HepG2 (cell line): ENCODE measurements around the gene GLG1. TPM values are rescaled to one million over a fixed set of nuclear protein-coding genes. Genes with fewer than 3 reads are reported as not detected.
"Not testable (repeated sequence)": the region's sequence is repeated elsewhere in the genome, so short reads cannot be mapped to it uniquely, and the experiment has no call there.

Experiments used
- ATAC-seq: fragments of 200-7000 bp; cut with Tn5 transposase; 3 replicates; pipeline ENCODE4 v1.9.1; 2020; ENCODE audit warnings: mild to moderate bottlenecking, moderate library complexity
- BruUV-seq: library from RNA; stranded (reverse); fragments of 400-500 nt; replicated peaks from 2 replicates; lab custom pipeline; 2021; lab: Mats Ljungman, UMichigan
- CTCF ChIA-PET: fragments of 300-600 bp; formaldehyde crosslinking; extraction: SDS; loops from one replicate; lab custom pipeline; 2021; ENCODE audit warnings: low total read pairs, inconsistent platforms, low intra/inter-chr PET ratio; lab: Yijun Ruan, JAX
- POLR2A ChIA-PET: fragments of 350-600 bp; sonication (Branson Sonifier 250); formaldehyde crosslinking; loops from one replicate; lab custom pipeline; 2020; ENCODE audit warnings: antibody characterized with exemption, inconsistent platforms; lab: Yijun Ruan, JAX
- DNase-seq: peaks from one replicate; pipeline ENCODE4 v3.0.0-alpha.2; 2015; ENCODE audit warnings: low spot score
- FAIRE-seq: peaks from 3 replicates; lab custom pipeline; 2011; peaks lifted over from hg19 to GRCh38; lab: Jason Lieb, UNC
- H2AFZ ChIP-seq: one replicate; pipeline ENCODE4 v1.6.1; 2011; ENCODE audit warnings: low read length, inconsistent platforms
- H3K27ac ChIP-seq: fragments of 300-600 bp; 3 replicates; pipeline ENCODE4 v1.8.0; 2011; ENCODE audit warnings: mixed run types, mild to moderate bottlenecking, mixed read lengths, low read length, inconsistent platforms; ENCODE audit not compliant: insufficient read depth; ENCODE audit errors: extremely low read length
- H3K27me3 ChIP-seq, 2 experiments: fragments of 200-600 bp in 1 of 2; 2 replicates in 1 of 2; 3 replicates in 1 of 2; pipeline versions ENCODE4 v1.6.0 to v1.8.0; 2011; ENCODE audit warnings: low read length in 2 of 2, mild to moderate bottlenecking in 2 of 2, moderate library complexity in 2 of 2, inconsistent platforms in 1 of 2; ENCODE audit not compliant: insufficient read depth in 2 of 2, control insufficient read depth in 1 of 2
- H3K36me3 ChIP-seq, 2 experiments: fragments of 200-600 bp in 1 of 2; replicated peaks in 1 of 2; 2 replicates in 1 of 2; 3 replicates in 1 of 2; pipeline versions ENCODE4 v1.5.1 to v1.8.0; 2011; ENCODE audit warnings: low read length in 2 of 2, inconsistent platforms in 1 of 2; ENCODE audit not compliant: insufficient read depth in 2 of 2, control insufficient read depth in 1 of 2
- H3K4me1 ChIP-seq: 2 replicates; pipeline ENCODE4 v1.5.1; 2012; ENCODE audit warnings: low read length, inconsistent platforms; ENCODE audit not compliant: insufficient read depth
- H3K4me2 ChIP-seq: 2 replicates; pipeline ENCODE4 v1.6.0; 2011; ENCODE audit warnings: low read depth, low read length, inconsistent platforms
- H3K4me3 ChIP-seq, 3 experiments: fragments of 200-600 bp in 1 of 3; sonication (generic), shearing (Covaris generic) in 1 of 3; replicated peaks in 1 of 3; 2 replicates each; pipeline ENCODE4 v1.5.1; 2011 to 2016; ENCODE audit warnings: low read length in 3 of 3, inconsistent platforms in 2 of 3, low read depth in 2 of 3, mild to moderate bottlenecking in 2 of 3, control low read depth in 1 of 3, mixed read lengths in 1 of 3; ENCODE audit not compliant: insufficient read depth in 1 of 3
- H3K79me2 ChIP-seq: one replicate; pipeline ENCODE4 v1.6.1; 2011; ENCODE audit warnings: low read length, inconsistent platforms; ENCODE audit not compliant: insufficient read depth
- H3K9ac ChIP-seq: 2 replicates; pipeline ENCODE4 v1.6.0; 2011; ENCODE audit warnings: mild to moderate bottlenecking, low read depth, low read length, inconsistent platforms; ENCODE audit not compliant: insufficient read depth
- H3K9me3 ChIP-seq: 2 replicates; pipeline ENCODE4 v1.5.1; 2012; ENCODE audit warnings: mild to moderate bottlenecking, low read length
- H4K20me1 ChIP-seq: 2 replicates; pipeline ENCODE4 v1.6.0; 2011; ENCODE audit warnings: inconsistent platforms, mild to moderate bottlenecking, low read length, moderate library complexity; ENCODE audit not compliant: insufficient read depth
- ZNF687 ChIP-seq: sonication (generic); formaldehyde crosslinking; IDR thresholded peaks from 2 replicates; pipeline ENCODE4 v1.5.1; 2020; ENCODE audit warnings: mild to moderate bottlenecking, missing genetic modification reagents, moderate library complexity
- WGBS: methylation state at CpG from one replicate; pipeline ENCODE4 v1.1.6; 2017; ENCODE audit warnings: low lambda C conversion rate; 5-methylcytosine and 5-hydroxymethylcytosine counted together
- in situ Hi-C: cut with HindIII; loops from 2 replicates; pipeline ENCODE4 v1.10.0; 2017; ENCODE audit warnings: low pct_unique_long_range_greater_than_20kb; ENCODE audit not compliant: extremely low pct_ligation_motif_present
- intact Hi-C: fragments of 100-400 bp; cut with micrococcal nuclease; formaldehyde crosslinking; loops from one replicate; pipeline ENCODE4 v1.10.0; 2022; ENCODE audit not compliant: unreplicated experiment
- polyA plus RNA-seq, 8 experiments: library from polyadenylated mRNA; depleted of rRNA in 3 of 8; stranded (reverse) in 7 of 8; unstranded in 1 of 8; fragments of >200 nt; fragmentation: Illumina TruSeq in 4 of 8; extraction: Trizol in 4 of 8; gene quantifications; 2 replicates each; pipeline versions ENCODE4 v1.2.1 to v1.2.3, GENCODE V29; 2011 to 2016; ENCODE audit warnings: low read depth in 4 of 8, missing spikeins in 1 of 8, mixed read lengths in 1 of 8; ENCODE audit not compliant: insufficient read depth in 1 of 8
- total RNA-seq, 5 experiments: library from RNA; depleted of rRNA; stranded (reverse); fragments of >200 nt; fragmentation: Illumina TruSeq; extraction: Trizol; gene quantifications; 2 replicates each; pipeline ENCODE4 v1.2.3, GENCODE V29; 2016; ENCODE audit warnings: low read depth in 1 of 5

GLG1 gene
- total and polyA plus RNA-seq, 2 of the 13 experiments (the other 11 are each of a cell fraction or from before 2014, with no cell fraction given), result 87.7 to 141 TPM

GRCh38 chr16:74421482-74421785 lies 185.5 kb downstream of the GLG1 start:
- ATAC-seq, result peak; percentile 25
- CTCF ChIA-PET, H3K9me3 ChIP-seq, H3K4me3 ChIP-seq, H4K20me1 ChIP-seq, DNase-seq, H3K36me3 ChIP-seq, H3K79me2 ChIP-seq, H3K27me3 ChIP-seq, H3K4me1 ChIP-seq, intact Hi-C loops, H2AFZ ChIP-seq: not testable (repeated sequence)
- no CpG with 5 or more reads among the region's 16 CpGs for WGBS
- 0 out of 2 replicates have a peak, but pooled peaks have one; percentile 22 for TF ChIP-seq ZNF687 (CRISPR knock-in tag)
- TF ChIP-seq, all 625 proteins: peak for 1; not testable (repeated sequence) for 624
- FAIRE-seq, BruUV-seq, POLR2A ChIA-PET, H3K4me2 ChIP-seq, in situ Hi-C loops, H3K27ac ChIP-seq, H3K9ac ChIP-seq: not testable (repeated sequence)

- H3K9me3 ChIP-seq, FAIRE-seq, H3K4me3 ChIP-seq, H4K20me1 ChIP-seq, H3K27me3 ChIP-seq, CTCF ChIA-PET, H2AFZ ChIP-seq, H3K36me3 ChIP-seq, H3K79me2 ChIP-seq, H3K27ac ChIP-seq, DNase-seq, intact Hi-C loops, H3K9ac ChIP-seq, H3K4me1 ChIP-seq, POLR2A ChIA-PET, BruUV-seq, in situ Hi-C loops: not testable (repeated sequence)
- WGBS, result 67% methylated on average over 1 of the region's 27 CpGs
- H3K4me2 ChIP-seq, result peak within 1 kb of the TSS; percentile 29; the same call in 1 of the 2 replicates
- peak; percentile 60 for ATAC-seq
These were observed 186.1 kb downstream of the GLG1 start, which contains the start of gene CLEC18B for GRCh38 chr16:74420612-74421481. Gene CLEC18B, minus strand, starts transcription at chr16:74421478. Its CDS starts 208 bp downstream, at chr16:74421270.

GRCh38 chr16:74419811-74420210 lies 187.1 kb downstream of the GLG1 start:
- H3K27me3 ChIP-seq, H4K20me1 ChIP-seq, H3K4me3 ChIP-seq, H3K79me2 ChIP-seq, H3K9ac ChIP-seq, POLR2A ChIA-PET, H3K36me3 ChIP-seq, BruUV-seq, FAIRE-seq, H2AFZ ChIP-seq, H3K9me3 ChIP-seq, CTCF ChIA-PET, H3K27ac ChIP-seq, H3K4me2 ChIP-seq, in situ Hi-C loops, H3K4me1 ChIP-seq, DNase-seq, intact Hi-C loops: not testable (repeated sequence)
- 44% methylated on average over 4 of the region's 14 CpGs for WGBS
- ATAC-seq, result peak; percentile 17
